HG02642 (cell line): ENCODE results near the gene SLC11A2.
"Not testable (repeated sequence)": the region's sequence is repeated elsewhere in the genome, so short reads cannot be mapped to it uniquely, and the experiment has no call there.

Experiments
- ATAC-seq: cut with Tn5 transposase; IDR thresholded peaks from one replicate; pipeline ENCODE4 v1.9.1; 2021; ENCODE audit warnings: mild to moderate bottlenecking; ENCODE audit not compliant: unreplicated experiment, poor library complexity

Gene SLC11A2

DNA sequence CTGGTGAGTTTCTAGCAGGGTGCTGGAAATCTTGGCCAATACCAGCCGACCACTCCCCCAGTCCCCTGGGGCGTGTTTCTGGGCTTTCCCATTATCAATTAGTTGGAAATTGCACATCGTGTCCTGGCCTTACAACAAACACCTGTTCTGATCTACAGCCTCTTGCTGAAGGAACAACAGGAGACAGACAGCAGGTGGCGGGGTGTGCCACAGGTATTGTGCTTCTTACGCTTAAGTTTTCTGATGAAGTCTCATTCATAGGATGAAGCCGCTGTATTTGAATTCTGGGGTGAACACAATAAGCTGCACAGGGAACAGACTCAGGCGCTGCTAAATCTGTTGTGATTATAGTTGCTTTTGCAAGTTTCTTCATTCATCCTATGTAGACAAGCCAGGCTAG is 73.1 kb downstream of the SLC11A2 start:
- ATAC-seq = no peak

DNA sequence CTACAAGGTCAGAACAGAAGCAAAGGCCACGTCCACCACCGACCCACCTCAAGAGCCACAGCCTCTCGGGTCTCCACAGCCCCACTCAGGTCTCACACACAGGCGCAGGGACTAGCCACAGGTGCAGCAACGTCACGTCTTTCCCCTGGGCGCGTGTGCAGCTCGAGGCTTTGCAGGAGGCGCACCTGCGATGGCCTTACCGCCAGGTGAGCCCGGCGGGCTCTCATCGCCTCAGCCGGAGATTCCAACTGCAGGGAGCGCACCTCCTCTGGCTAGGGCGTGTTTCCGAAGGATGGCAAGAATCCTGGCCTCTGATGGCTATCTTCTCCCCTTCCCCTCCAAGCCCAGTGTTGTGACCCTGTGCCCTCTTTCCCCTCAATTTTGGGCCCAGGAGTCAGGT is 73.7 kb downstream of the SLC11A2 start, which contains the start of gene HIGD1C:
HIGD1C (plus strand) TSS at position 35 of the 400 bp plus-strand sequence. CDS start 1,455 bp downstream, outside the sequence.
- no peak for ATAC-seq

DNA sequence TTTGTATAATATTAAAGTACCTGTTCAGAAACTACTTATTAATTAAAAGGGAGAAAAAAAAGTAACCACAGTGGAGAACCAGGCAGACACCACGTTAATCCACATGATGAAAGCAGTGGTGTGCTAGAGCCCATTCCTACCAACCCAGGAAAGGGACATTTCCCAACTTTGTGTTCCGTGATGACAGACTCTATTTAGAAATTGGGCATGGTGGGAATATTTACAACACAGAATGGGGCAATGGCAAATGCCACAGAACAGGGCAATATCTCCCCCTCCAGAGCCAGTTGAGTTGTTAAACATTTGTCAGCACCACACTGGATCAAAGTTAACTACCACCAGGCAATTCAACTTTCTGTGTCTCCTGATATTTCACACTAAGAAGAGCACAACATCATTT is 75.1 kb downstream of the SLC11A2 start:
- ATAC-seq = no peak

DNA sequence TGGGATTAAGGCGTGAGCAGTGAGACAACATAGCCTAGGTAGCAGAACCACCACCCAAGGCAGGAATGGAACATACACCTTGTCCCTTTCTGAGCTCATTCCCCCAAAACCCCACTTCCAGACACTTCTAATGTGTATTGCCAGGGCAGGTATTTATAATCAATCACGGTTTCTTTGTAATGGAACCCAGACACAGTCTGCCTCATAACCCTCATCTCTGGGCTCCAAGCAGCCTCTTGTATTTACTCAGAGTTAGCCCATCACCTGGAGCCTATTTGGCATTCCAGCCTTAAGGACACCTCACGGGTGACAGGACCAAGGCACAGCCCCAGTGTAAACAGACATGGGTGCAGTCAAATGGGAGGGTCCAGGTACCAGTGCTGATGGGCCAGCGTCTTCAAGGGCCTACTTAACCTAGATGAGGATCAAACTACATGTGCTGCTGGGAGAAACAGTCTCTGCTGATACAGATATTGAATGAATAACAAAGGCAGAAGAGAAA is 76.3 kb downstream of the SLC11A2 start:
- no peak for ATAC-seq

DNA sequence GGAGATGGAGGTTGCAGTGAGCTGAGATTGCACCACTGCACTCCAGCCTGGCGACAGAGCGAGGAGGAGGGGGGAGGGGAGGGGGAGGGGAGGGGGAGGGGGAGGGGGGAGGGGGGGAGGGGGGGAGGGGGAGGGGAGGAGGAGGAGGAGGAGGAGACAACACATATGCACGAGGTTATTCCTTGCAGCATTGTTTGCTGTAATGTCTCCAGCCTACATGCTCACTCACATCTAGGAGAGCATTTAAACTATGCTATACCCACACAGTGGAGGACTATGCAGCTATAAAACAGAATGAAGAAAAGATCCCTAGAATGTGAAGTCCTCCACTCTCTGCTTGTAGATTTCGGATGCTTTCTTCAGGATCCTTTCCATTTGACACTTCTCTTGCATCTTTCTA is 77.4 kb downstream of the SLC11A2 start:
- ATAC-seq = no peak

DNA sequence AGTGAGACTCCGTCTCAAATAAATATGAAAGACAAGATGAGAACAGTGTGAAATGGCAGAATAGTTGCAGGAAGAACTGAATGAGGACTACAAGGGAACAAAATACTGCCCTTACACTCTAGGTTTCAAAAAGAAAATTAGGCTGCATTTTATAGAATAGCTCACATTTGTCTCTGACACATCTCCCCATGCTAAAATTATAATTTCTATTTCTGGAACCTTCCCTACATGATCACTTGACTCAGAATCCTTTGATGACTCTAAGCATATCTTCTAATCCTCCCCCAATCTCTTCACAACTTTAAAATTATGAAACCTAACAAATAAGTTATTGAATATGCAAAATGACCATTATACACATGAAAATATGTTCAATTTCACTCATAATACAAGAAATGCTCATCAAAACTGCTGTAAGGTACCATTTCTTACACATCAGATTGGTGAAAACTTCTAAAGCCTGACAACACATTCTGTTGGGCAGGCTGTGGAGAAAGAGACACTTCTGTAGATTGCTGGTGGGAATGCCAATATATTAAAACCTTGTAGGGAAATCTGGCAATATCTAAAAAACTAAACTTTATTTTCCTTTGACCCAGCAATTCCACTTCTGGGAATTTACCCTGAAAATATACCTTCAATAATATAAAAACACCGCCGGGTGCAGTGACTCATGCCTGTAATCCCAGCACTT is 78.1 kb downstream of the SLC11A2 start:
- no peak for ATAC-seq

DNA sequence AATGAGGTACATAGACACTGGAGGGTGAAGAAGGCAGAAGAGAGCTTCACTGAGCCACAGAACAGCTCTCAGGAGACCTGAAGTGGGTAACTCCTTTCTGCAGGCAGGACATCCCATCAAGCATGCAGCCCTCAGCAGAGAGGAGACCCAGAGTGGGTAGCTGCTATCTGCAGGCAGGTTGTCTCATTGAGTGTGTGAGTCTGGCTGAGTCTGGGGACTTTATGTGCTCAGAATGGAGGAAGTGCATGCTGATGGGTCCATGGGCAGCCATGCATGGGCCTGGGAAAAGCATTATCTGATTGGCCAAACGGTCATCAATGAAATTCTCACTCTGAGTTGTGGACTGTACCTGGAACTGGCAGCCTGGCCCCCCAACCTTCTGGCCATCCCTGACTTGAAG is 88.5 kb downstream of the SLC11A2 start:
- no peak for ATAC-seq

DNA sequence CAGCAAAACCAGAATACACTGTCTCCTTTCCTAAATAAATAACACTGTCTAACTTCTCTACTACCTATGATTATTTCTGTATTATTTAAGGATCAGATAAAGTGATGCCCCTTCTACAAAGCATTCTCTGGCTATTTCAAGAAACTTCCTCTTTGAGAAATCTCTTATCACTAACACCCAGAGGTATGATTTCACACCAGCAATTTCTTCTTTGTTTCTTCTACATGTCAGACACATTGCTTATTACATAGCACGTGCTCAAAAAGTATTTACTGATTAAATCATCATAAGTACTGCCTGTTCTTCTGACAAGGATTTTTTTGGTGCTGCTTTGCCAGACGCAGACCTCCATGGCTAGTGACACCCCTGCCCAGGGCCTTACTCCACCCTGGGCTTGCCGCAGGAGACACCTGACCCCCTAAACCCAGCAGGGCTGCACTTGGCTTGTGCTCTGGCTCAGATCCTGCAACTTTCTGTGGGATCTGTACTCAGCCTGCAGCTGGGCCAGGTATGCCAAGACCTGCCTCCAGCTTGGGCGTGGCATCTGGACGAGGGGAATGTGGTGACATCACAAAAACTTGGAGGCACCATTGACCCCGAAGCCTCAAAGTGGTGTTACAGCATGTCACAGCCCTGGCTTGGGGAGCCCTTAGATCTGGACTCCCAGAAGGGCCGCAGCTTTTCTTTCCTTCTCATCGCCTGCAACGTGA is 89.2 kb downstream of the SLC11A2 start:
- ATAC-seq = no peak

DNA sequence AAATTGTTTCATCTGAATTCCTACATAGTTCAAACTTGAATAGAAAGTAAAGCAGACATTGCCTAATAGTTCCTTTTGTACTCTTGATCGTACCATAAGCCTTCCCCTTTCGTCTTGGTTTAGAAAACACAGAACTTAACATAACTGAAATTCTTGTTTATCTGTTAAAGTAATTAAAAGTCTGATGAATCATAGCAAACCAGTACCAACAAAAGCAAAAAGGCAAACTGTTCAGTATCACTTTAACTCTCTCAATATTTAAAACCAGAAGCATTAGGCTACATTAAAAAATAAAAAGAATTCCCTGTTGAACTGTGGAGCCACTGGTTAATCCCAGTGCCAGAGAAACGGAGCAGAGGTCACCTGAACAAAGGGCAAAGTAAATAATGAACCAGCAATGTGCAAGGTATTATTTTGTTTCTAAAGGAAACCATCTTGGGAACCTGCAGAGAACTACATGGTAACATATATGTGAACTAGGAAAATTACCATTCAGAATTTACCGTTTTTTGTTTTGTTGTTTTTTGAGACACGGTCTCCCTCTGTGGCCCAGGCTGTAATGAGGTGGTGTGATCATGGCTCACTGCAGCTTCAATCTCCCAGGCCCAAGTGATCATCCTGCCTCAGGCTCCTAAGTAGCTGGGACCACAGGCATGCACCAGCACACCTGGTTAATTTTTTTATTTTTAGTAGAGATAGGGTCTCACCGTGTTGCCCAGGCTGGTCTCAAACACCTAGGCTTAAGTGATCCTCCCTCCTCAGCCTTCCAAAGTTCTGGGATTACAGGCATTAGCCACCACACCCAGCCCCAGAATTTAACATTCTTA is 91.0 kb downstream of the SLC11A2 start:
- ATAC-seq = no peak

DNA sequence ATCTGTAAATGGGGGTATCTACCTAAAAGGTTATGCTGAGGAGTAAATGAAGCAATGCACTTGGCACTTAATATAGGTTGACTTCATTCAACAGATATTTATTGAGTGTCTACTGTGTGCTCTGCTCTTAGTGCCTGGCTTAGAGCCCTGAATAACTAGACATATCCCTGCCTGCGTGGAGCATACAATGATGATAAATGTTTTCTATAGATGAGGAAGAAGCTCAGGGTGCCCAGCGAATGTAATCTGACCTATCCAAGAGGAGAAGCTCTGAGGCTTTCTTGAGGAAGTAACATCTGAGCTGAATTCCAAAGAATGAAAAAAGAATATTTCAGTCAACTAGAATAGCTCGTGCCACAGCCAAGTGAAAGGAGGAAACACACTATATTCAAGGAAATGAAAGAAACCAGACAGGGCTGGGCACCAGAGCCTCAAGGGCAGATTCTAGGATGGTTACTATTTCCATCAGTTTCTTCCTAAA is 91.8 kb downstream of the SLC11A2 start:
- ATAC-seq = no peak

DNA sequence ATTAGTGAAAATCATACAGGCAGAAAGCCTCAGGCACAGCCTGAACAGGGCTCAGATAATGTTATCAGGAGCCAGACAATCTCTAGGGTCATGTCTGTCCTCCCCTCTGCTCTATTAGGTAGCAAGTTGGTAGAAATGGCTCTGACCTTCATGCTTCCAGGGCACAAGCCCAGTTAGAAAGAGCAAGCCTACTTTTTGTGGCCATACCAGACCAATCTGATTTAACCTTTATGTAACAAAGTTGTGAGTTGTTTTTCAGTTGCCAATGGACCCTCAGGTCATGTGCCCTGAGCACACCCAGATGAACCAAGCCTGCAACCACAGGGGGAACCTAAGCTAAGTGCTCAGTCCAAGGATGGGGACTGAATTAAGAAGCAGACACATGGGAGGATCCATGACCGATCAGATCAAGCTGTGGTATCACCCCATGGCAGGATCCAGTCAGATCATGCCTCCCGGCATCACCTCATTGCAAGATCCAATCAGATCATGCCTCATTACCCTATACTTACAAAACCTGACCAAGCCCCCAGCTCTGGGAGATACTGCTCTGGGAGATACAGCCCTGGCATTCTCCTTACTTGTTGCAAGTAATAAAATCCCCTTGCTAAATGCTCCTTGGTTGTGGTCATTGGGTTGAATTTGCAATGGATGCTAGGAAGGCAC is 92.6 kb downstream of the SLC11A2 start:
- no peak for ATAC-seq

DNA sequence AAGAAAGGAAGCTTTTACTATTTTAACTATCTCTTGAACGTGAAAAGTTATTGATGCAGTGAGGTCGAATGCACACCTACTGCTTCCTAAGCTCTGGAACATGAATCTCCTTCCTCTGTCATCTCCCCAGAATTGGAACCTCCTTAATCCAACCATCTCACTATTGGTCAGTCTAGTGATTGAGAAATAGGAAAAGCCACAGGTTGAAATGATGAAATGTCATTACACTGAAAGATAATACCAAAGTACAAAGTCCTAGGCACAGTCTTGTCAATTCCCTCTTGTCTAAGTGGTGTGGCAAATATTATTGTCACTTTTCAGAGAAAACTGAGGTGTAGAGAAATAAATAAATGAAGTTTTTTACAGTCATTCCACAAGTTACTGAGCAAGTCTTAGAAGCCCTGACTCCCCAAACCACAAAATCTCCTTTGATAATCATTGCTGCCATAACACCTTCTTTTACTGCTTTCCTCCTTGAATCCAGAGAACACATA is 93.3 kb downstream of the SLC11A2 start:
- ATAC-seq = no peak

DNA sequence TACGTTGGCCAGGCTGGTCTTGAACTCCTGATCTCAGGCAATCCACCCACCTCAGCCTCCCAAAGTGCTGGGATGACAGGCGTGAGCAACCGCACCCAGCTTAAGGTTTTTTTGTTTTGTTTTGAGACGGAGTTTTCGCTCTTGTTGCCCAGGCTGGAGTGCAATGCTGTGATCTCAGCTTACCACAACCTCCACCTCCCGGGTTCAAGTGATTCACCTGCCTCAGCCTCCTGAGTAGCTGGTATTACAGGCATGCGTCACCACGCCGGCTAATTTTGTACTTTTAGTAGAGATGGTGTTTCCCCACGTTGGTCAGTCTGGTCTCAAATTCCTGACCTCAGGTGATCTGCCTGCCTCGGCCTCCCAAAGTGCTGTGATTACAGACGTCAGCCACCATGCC is 95.7 kb downstream of the SLC11A2 start:
- ATAC-seq = not testable (repeated sequence)

DNA sequence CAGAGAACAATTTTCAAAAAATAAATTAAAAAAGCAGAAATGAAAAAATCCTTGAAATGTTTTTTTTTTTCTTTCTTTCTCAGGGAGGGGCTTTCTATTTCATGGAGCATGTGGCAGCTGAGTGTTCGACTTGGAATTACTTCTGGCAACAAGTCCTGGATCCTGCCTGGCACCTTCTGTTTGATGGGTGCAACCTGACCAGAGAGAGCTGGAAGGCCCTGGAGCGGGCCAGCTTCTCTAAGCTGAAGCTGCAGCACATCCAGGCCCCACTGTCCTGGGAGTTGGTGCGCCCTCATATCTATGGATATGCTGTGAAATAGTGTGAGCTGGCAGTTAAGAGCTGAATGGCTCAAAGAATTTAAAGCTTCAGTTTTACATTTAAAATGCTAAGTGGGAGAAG is 96.4 kb downstream of the SLC11A2 start:
- ATAC-seq = no peak
